ENCODE data around the gene NELL1.
"Not testable (repeated sequence)": the region's sequence is repeated elsewhere in the genome, so short reads cannot be mapped to it uniquely, and the experiment has no call there.

The NELL1 gene

GRCh38 chr11:21121991-21122390, 452.6 kb downstream of the NELL1 start:
- DNase-seq = no peak

- no peak for DNase-seq
Observed at GRCh38 chr11:21122523-21122922, 453.1 kb downstream of the NELL1 start.

DNA sequence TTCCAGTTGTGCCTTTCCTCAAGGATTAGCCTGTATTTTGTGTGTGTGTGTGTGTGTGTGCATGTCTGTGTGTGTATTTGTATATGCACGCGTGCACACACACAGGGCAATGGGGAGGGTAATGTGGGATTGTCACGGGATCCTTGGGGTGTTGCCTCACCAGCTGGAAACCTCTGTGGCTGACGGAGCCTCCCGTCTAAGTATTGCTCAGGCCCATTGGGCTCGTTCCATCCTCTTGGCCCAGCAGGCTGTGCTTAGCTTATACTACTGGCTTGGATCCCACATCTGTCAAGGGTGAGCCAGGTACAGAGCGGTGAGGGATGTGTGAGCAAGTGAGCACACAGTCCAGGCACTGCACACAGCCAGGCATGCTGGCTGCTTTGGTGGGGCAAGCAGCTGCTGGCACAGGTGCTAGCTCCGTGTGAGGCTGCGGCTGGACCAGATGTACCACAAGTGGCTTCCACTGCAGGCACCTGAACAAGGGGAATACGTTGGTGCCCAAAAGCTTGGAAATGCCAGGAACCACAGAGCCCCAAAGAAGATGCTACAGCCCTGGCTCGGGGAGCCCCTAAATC, 462.8 kb downstream of the NELL1 start:
- DNase-seq = no peak

GRCh38 chr11:21133244-21133643, 463.9 kb downstream of the NELL1 start:
- DNase-seq = no peak

- DNase-seq = no peak
Observed at GRCh38 chr11:21133722-21134121, 464.3 kb downstream of the NELL1 start.

DNA sequence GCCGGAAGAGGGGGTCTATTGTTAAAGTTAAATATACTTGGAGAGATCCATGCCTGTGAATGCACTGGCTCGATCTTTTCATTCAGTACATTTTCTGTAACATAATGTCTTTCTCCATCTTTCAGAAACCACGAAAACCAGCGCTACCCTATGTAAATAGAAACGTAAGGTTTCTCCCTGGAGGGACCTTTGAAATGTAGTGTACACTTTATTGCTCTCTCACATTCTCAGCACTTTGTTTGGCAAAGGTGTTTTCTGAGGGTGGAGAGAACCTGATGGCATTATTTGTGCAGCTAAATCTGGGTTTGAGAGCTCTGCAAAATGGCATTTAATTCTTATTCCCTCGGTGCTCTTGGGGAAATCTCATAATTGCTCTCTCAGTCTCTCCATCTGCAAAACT, 468.4 kb downstream of the NELL1 start:
- no peak for DNase-seq

DNA sequence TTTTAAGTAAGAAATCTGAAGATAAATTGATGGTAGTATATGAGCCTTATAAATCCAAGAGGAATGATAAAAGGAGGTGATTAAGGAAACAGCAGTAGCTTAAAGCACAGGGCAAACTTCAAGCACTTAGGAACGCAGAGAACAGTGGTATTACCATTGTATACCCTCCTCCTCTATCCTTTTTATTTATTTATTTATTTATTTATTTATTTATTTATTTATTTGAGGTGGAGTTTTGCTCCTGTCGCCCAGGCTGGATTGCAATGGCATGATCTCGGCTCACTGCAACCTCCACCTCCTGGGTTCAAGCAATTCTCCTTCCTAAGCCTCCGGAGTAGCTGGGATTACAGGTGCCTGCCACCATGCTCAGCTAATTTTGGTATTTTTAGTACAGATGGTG, 472.2 kb downstream of the NELL1 start:
- not testable (repeated sequence) for DNase-seq

DNA sequence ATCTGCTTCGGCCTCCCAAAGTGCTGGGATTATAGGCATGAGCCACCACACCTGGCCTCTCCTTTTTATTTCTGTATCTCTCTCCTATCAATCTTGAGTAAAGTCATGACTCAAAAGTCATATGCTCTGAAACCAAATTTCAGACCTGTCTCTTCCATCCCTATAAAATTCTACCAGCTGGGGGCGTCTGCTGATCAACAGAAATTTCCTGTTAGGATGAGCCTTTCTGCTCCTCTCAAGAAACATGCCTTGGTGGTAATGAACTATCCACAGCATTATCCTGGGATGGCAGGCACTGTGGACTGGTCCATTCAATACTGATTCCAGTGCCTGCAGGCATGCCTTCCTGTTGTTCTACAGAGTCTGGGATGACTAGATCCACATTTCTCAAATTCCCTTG, 472.6 kb downstream of the NELL1 start:
- DNase-seq = no peak

DNA sequence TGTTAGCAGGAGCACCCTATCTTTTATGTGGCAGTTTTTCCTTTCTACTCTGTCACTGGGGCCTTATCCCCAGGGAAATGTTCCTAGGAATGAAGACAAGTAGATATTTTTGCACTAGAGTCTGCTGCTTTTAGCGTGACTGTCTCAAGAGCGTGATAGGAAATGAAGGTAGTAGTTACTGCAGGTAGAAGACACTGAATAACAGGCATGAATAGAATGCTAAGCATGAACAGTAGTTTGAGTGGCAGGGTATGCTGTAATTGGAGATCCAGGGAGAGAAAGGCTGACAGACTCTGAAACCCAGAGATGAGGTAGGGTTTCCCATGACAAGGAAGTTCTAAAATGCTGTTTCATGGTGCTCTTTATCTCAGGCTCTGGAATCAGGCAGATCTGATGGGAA, 475.1 kb downstream of the NELL1 start:
- no peak for DNase-seq

GRCh38 chr11:21148376-21148775, 479.0 kb downstream of the NELL1 start:
- no peak for DNase-seq

- no peak for DNase-seq
Observed at GRCh38 chr11:21160140-21160539, 490.8 kb downstream of the NELL1 start.

DNA sequence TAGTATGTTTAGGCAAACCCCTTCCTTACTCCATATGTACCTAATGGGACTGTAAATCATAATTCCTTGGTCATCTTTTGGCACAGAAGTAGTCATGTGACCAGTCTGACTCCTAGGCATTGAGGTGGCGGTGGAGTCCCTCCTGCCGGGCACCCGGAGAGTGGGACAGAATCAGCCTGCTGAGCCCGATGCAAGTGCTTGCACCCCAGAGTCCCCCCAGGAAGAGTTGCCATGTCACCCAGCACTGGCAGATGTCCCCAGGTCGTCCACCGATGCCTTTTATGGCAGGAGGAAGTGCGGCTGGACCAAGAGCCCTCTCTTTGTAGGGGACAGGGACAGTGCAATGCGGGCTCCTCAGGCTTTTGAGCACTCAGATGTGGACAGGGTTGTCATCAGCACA, 500.3 kb downstream of the NELL1 start:
- DNase-seq = no peak

DNA sequence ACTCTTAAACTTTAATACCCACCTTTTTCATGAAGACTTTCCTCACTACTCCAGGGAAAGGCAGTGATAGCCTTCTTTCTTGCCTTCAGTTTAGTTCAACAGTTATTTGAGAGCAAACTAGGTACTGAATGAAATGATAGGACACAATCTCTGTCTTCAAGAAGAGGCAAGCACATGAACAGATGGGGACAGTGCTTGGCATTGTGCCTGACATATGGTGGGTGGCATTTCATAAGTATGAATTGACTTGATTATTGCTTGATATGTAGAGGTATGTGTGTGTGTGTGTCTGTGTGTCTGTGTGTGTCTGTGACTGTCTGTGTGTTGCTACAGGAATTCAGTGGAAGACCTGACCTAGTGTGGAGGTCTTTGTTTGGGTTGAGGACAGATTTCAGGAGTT, 504.1 kb downstream of the NELL1 start:
- no peak for DNase-seq

- no peak for DNase-seq
Observed at GRCh38 chr11:21174781-21175180, 505.4 kb downstream of the NELL1 start.

GRCh38 chr11:21177379-21177778, 508.0 kb downstream of the NELL1 start:
- no peak for DNase-seq

DNA sequence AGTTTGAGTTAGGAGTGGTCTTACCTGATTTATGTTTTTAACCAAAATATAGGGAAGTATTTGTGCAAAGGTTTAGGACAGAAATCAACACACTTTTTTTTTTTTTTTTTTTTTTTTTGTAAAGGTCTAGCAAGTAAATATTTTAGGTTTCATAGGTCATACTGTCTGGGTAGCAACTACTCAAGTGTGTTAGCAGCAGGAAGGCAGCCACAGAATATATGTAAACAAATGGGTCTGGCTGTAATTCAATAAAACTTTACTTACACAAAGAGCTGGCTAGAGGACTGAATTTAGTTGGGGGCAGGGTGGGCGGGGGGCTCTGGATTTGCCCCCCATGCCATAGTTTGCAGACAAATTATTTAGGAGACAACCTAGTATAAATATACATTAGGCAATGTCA, 510.4 kb downstream of the NELL1 start:
- no peak for DNase-seq

- no peak for DNase-seq
Observed at GRCh38 chr11:21180182-21180581, 510.8 kb downstream of the NELL1 start.

- no peak for DNase-seq
Observed at GRCh38 chr11:21185959-21186358, 516.6 kb downstream of the NELL1 start.

GRCh38 chr11:21190181-21190580, 520.8 kb downstream of the NELL1 start:
- no peak for DNase-seq

DNA sequence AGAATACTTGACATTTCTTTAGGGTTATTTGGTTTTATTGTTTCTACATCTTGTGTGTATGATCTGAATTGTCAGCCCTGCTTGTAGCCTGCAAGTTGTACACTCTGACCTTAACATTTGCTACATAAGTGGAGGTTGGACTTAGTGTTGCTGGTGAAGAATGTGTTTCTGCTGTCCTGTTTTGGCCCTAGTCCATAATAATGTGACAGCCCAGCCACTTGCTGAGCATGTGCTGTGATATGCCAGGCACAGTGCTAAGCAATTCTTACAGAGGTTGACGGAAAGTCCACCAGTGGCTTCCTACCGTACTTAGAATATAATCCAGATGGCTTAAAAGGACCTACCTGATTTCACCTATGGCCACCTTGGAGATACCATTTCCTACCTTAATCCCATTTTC, 526.6 kb downstream of the NELL1 start:
- DNase-seq = no peak

DNA sequence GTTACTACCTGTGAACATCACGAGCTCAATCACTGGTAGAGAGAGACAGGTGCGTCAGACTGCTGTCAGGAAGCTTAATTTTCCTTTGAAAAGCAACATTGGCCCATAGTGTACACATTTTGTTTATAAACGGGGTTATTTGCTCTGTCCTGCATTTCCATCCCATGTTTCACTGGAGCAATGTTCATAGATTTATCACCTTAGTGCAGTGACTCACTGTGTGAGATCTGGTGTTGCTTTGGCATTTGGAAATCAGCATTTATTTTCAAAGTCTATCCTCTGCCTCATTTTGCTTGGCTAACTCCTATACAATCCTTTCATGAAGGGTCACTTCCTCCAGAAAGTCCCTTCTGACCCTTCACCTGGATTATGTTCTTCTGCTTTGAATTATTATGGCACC, 529.1 kb downstream of the NELL1 start:
- DNase-seq = no peak

GRCh38 chr11:21205205-21205604, 535.8 kb downstream of the NELL1 start:
- DNase-seq = no peak

- DNase-seq = no peak
Observed at GRCh38 chr11:21225860-21226259, 556.5 kb downstream of the NELL1 start.

DNA sequence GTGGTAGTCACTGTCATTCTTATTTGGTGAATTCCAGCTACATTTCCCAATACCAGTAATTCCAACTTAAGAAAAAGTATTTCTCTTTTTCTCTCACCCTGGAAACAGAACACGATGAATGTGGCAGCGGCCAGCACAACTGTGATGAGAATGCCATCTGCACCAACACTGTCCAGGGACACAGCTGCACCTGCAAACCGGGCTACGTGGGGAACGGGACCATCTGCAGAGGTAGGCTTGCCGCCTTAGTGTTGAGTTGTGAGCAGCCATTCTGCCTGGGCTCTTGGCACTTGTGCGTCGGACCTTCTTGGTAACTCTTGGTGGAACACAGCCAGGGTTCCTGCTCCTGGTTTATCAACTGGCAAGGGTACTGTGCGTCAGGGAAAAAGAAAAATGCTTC, 559.8 kb downstream of the NELL1 start:
- no peak for DNase-seq

GRCh38 chr11:21250196-21250595, 580.8 kb downstream of the NELL1 start:
- no peak for DNase-seq

DNA sequence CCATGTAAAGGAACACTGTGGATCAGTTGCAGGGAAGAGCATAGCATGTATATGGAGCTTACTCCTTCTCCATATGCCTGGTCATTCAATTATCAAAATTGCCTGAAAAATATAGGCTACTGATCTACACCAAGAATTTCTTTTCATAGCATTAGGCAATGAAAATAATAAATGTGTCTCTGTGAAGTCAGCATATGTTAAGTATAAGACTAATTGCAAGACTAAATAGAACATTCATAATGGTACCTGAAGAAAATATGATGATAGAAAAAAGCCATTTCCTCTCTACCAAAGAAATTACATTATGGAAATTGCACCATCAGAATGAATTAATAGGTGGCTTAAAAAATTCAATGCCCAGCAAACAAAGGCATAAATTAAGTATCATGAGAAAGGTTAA, 584.7 kb downstream of the NELL1 start:
- no peak for DNase-seq
